Ramos (cell line): Measurements from ENCODE around the gene TTC21A.

Source experiments
- in situ Hi-C: fragments of 300-500 bp; cut with MboI; formaldehyde crosslinking; loops from one replicate; pipeline ENCODE4 v1.14.3; 2022; ENCODE audit warnings: low sequenced_read_pairs; ENCODE audit not compliant: unreplicated experiment

The TTC21A gene

DNA sequence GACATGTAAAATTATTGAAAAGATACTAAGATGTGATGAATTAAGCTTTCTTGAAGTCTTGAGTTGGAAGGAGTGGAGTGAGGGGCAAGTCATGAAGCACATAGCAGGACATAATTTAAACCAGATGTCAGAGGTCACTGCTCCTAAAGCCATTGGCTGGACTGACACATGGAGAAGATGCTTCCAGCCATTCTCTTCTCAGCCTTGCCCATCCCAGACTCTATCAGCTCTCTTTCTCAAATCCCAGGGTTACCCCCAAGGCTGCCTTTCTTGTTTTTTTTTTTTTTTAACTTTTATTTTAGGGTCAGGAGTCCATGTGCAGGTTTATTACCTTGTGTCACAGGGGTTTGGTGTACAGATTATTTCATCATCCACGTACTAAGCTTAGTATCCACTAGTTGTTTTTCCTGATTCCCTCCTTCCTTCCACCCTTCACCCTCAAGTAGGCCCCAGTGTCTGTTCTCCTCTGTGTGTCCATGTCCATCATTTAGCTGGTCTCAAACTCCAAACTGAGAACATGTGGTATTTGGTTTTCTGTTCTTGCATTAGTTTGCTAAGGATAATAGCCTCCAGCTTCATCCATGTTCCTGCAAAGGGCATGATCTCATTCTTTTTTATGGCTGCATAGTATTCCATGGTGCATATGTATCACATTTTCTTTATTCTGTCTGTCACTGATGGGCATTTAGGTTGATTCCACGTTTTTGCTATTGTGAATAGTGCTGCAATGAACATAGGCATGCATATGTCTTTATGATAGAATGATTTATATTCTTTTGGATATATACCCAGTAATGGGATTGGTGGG lies 66.0 kb downstream of the TTC21A start:
- in situ Hi-C loops, result no loop called here

DNA sequence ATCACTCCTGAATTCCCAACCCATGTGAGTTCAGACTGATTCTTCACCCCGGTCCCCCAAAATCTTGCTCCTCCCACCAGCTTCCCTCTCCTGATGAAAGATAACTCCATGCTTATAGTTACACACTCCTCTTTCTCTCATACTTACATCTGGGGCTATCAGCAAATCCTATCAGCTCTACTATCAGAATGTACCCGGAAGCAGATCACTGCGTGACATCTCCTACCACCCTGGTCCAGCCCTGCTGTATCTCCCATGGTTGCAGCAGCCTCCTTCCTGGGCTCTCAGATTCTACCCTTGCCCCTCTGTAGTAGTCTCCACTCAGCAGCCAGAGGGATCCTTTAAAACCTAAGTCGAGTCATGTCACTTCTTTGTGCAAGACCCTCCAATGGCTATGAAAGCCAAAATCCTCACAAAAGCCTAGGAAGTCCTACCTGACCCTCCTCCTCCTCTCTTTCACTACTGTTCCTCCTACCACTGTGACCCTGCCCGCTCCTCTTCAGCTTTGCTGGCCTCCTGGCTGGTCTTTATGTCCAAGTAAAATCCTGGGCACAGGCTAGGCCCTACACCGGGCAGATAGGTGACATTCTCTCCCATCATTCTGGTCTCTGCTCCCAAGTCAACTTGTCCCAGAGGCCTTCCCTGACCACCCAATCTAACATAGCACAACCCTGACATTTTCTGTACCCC lies 68.7 kb downstream of the TTC21A start:
- in situ Hi-C loops, result loop anchor here (5.0 to 25.0 kb wide), 2 partner anchors 79 to 211 kb away; partner anchors contain the start of gene SLC25A38

DNA sequence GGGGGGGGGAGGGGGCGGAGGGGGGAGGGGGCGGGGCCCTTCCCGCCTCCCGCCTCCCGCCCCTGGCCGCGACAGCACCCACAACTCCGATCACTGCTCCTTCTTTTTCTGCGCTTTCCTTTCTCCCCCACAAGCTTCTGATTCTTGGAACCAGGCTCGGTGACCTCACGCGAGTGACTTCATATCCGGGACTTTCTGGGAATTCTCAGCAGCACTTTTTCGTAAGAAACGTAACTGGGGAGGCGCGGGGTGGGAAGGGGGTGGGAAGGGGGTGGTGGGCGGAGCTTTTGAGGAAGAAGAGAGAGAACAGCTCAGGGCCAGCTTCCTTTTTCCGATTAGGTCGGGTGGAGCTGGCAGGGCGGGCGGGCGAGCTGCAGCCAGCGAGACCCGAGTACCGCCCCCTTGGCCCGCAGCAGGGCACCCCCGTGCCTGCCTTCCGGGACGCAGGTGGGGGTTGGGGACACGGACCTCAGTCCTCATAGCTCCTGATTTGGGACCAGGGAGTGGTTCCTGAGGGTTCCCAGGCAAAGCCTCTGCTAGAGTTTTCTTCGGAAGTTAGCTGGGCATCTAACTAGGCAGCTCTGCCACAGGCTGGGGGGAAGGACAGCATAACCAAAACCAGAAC lies 70.3 kb downstream of the TTC21A start:
- in situ Hi-C loops, result loop anchor here (5.0 to 25.0 kb wide), 2 partner anchors 81 to 209 kb away; partner anchors contain the start of gene SLC25A38

DNA sequence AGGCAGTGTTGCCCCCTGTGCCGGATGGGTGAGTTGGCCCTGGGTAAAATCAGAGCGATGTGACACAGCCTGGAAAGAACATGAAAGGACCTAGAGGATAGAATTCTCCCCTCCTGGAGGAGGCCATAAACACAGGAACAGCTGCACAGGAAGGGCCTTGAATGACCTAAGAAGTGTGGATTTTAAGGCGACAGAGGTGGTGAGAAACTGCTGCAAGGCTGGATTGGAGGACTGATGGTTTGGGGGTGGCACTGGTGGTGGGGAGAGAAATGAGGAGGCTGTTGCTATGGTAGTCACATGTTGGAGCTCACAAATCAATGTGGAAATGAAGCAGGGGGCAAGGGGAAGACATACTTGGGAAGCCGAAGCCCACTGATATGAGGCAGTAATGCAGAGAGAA lies 71.1 kb downstream of the TTC21A start:
- in situ Hi-C loops, result loop anchor here (5.0 to 25.0 kb wide), 2 partner anchors 81 to 209 kb away; partner anchors contain the start of gene SLC25A38

GRCh38 chr3:39180183-39180545 lies 72.7 kb downstream of the TTC21A start:
- in situ Hi-C loops, result loop anchor here (25.0 kb wide), 1 partner anchor 207 kb away; the partner anchor contains the start of gene SLC25A38

DNA sequence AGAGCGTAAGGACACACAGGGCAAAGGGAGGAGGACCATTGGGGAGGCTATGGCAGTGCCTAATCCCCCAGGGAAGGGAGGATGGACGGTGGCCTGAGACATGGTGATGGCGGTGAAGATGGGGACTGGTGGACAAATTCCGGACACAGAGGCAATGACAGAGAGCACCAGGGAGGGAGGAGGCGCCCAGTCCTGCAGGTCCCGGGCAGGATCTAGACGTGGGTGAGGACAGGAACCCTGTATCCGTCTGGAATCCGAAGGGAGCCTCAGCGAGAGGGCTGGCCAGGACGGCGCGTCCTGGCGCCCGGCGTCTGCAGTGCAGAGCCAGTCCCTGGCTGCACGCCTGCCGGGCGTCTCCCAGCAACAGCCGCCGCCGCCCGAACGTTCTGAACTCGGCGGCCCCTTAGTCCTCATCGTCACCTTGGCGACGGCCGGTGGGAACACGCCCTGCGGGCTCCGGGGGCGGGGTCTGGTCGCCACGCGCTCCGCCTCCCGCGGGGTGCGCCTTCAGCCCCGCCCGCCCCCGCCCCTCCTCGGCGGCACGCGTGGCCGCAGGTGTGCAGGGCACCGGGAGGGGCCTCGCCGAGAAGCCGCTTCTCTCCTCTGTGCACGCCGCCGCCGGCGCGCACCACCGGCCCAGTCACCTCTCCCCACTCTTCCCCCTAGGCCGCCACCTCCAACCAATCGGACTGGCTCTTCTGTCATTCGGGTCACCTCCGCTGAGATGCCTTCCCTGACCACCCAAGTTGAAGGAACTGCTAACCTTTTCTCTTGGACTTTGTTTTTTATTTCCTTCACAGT lies 73.3 kb downstream of the TTC21A start:
- in situ Hi-C loops, result loop anchor here (25.0 kb wide), 1 partner anchor 207 kb away; the partner anchor contains the start of gene SLC25A38

- in situ Hi-C loops, result loop anchor here (25.0 kb wide), 1 partner anchor 206 kb away; the partner anchor contains the start of gene SLC25A38
Measured at GRCh38 chr3:39181408-39182335, 74.2 kb downstream of the TTC21A start.

DNA sequence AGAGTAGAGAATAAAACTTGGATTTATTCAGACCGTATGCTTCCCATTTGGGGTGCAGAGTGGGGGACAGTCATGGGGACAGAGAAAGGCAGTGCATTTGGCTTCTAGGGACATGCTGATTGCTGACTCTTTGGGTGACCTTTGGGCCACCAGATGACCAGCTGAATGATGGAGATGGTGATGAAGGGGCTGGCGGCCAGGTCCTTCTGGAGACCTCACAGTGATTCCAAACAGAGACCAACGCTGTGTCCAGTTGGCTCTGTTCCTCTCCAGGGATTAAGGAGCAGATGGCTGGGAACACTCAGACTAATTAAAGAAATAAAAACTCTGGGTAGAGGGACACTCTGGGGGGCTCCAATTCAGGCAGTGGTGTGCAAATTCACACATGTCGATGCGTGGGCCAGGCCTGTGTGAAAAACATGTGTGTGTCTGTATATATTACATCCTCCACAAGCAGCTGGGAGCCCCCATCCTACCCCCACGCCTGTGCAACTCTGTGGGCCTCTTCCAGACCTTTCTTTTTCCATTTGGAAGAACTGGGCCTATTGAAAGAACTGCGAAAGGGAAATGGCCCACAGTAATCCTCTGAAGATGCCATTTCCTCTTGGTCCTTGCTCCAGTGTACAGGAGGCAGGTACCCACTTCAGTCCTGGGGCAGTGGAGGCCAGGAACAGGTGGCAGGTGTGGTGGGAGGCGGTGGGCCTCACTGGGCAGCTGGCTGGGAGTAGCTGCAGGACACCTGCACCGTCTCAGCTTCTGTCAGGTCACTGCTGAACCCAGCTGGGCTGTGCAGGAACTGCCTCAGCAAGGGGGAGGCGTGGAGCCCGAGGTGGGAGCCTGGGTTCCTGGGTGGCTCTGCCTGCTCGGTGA lies 76.0 kb downstream of the TTC21A start:
- in situ Hi-C loops, result loop anchor here (25.0 kb wide), 1 partner anchor 204 kb away; the partner anchor contains the start of gene SLC25A38

GRCh38 chr3:39184081-39184967 lies 76.8 kb downstream of the TTC21A start:
- in situ Hi-C loops, result loop anchor here (25.0 kb wide), 1 partner anchor 203 kb away; the partner anchor contains the start of gene SLC25A38

DNA sequence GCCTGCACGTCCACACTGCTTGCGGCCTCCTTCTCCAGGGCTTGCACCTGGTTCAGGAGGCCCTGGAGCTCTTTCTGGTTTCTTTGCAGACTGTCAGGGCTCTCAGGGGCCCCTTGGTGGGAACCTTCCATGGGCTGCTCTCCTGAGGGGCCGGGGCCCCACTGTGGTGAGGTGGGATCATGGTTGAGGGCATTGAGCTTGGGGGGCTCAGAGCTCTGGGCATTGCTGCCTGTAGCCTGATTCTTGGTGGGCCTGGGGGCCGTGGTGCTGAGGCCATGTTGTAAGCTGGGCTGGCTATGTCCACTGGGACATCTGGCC lies 77.4 kb downstream of the TTC21A start:
- in situ Hi-C loops, result loop anchor here (5.0 to 25.0 kb wide), 2 partner anchors 102 to 202 kb away; partner anchors contain the start of gene SLC25A38

- in situ Hi-C loops, result loop anchor here (5.0 to 25.0 kb wide), 2 partner anchors 102 to 202 kb away; partner anchors contain the start of gene SLC25A38
Measured at GRCh38 chr3:39185326-39185958, 78.0 kb downstream of the TTC21A start.

DNA sequence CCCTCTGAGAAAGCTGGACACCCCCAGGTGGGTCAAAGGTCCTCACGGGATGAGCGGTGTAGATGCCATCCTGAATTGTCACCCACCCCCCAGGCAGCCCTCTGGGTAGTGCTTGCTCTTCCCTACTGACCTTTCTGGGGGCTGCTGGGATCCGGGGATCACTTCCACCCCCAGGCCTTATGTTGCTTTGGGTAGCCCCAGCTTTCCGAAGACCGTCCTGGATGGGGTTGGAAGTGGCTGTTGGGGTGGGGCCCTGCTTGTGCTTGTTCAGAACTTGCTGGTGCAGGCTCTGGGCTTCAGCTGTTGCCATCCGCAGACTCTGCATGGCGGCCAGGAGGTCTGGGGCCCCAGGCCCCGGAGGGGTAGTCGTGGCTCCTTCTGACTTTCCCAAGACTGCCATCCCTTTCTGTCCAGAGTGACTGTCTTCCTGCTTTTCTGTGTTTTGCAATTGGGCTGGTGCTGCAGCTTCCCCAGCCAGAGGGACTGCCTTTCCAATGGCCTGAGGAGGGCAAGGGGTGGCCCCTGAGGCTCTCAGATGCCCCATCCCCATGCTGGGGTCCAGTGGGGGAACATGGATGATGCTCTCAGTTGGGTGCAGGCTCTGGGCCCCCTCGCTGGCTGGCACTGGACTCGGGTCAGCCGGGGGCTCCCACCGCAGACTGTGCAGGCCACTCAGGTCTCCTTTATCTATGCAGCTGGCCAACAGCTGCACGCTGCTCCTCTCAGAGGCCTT lies 78.6 kb downstream of the TTC21A start:
- in situ Hi-C loops, result loop anchor here (5.0 to 25.0 kb wide), 2 partner anchors 101 to 201 kb away; partner anchors contain the start of gene SLC25A38

DNA sequence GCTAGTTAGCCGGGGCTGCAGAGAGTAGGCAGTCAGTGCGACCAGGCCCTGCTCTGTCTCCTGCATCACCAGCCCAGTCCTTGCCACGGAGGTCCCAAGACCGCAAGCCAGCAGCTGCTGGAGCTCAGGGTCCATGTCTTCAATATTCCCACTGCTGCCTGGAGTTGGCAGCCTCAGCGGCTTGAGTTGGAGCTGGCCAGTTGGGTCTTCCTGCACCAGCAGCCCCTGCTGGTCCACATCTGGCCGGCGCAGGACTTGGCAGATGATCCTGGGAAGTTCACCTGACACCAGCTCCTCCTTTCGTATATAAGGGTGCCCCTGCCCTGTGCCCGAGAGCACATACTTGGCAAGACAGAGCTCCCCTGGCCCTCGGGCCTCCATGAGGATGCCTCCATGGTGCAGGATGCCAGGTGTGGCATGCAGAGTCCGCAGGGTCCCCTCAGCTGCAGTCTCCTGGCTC lies 79.2 kb downstream of the TTC21A start:
- in situ Hi-C loops, result loop anchor here (5.0 to 25.0 kb wide), 2 partner anchors 101 to 201 kb away; partner anchors contain the start of gene SLC25A38

DNA sequence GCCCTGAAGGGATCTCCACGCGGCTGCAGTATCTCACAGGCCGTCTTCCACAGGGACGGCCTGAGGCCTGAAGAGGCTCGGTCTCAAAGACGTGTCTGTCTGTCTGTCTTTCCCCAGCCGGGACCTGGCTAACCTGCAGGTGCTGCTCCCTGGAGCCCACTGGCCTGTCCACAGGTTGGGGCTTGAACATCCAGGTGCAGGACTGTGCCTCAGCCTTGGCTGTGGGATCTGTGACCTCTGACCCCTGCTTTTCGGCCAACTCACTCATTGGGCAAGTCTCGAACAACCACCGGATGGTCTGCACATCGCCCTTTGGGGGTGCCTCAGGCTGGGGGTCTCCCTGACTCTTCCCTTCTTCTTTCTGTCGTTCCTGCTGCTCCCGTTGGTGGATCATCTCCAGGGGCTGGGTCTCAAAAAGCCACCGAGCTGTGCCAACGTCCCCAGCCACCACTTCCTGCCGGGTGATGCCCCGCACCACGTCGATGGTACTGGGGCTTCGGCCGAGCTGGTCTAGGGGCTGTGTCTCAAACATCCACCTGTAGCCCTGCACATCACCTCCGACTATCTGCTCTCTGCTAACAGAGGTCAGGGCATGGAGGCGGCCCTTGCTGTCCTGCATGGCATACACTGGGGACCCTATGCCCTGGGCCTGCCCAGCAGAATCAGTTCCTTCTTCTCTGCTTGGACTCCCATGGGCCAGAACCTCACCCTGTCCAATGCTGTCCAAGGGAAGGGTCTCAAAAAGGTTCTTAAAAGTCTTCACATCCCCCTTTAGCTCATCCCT lies 80.1 kb downstream of the TTC21A start:
- in situ Hi-C loops, result loop anchor here (5.0 to 25.0 kb wide), 2 partner anchors 100 to 200 kb away; partner anchors contain the start of gene SLC25A38
